Measurements from ENCODE around the gene IL13.

The IL13 gene

GRCh38 chr5:132673488-132673887 lies 15.5 kb downstream of the IL13 start:
- DNase-seq, result no peak

- DNase-seq, result no peak
Observed at GRCh38 chr5:132673939-132674630, 16.1 kb downstream of the IL13 start, which contains the start of gene IL4. IL4 (plus strand) TSS chr5:132673989; CDS start chr5:132674051, 62 bp downstream.

DNA sequence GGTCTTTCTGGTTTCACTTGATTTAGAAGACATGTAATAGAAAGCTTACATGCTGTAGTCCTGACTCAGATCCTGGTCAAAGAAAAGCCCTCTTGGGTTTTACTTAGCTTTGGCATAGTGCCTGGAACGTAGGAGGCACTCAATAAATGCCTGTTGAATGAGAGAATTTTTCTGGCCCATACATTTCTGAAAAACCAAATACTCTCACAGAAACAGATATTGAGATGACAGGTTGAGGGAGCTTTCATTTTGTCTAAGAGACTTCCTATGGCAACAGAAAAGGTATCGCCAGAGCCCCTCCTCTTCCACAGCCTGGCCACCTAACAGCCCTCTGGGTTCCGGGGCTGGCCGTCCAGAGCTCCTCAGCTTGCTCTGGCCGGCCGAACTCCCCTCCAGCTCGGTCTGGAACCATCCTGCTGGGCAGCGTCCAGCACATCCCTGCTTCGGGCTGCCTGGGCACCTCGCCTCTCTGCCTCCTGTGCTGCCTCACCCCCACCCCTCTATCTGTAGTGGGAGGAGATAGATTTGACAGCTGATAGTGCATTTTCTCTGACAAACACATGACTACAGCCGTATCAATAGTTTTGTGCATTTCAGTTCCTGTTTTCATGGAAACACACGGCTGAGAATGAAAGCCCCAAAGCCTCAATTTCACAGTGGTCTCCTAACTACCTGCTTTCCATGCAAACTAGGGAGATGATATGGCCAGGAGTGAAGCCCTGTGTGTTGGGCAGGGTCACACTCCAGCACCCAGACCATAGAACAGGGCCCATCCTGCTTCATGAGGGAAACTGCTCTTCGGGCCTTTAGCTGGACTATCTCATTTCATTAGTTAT lies 16.9 kb downstream of the IL13 start:
- DNase-seq, result no peak

DNA sequence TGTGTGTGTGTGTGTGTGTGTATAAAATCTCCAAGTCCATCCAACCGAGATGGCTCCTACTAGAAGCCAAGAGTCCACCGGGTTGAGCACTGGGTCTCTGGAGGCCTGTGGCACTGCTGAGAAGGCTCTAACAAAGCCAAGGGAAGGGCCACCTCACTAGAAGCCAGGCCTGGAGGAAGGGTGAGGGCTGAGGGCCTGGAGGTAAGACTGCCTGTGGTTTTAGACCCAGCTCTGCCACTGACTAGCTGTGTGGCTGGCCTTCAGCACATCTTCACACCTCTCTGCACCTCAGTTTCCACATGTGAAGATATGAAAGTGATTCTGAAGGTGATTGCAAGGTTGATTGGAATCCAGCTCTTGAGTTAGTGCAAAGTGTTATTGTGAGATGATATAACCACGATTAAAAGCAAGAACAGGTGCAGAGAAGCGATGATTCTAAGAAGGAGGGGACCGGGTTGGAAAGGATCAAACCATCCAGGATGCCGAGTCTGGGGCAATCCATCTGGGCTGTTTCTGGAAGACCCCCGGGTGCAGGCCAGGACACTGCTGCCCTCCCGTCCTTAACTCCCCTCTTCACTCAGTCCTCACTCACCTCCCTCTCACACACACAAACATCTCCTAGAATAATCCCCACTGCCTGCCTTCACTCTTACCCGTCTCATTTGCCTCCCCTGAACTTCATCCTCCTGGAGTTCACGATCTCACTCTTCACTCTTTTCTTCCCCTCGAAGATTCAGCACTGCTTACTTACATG lies 18.1 kb downstream of the IL13 start:
- no peak for DNase-seq

- DNase-seq, result no peak
Observed at GRCh38 chr5:132677191-132677590, 19.2 kb downstream of the IL13 start.

GRCh38 chr5:132677682-132678400 lies 19.9 kb downstream of the IL13 start:
- DNase-seq, result no peak

GRCh38 chr5:132678735-132679134 lies 20.8 kb downstream of the IL13 start:
- no peak for DNase-seq

DNA sequence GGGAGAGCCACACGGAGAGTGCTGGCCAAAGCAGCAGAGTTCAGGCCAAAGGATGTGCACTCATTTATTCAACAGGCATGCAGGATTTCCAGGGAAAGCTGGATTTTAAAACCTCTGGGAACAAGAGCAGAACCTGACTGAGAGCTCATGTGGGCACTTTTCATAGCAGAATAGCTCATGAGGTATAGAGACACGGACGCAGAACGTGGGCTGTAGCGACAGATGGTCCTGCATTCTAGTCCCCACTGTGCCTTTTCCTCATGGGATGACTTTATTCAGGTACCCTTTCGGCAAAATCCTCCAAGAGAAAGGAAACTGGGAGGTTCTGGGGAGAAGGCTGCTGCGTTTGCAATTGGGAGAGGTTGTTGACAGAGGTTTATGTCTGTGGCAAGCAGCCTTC lies 21.2 kb downstream of the IL13 start:
- no peak for DNase-seq

GRCh38 chr5:132679717-132680380 lies 21.9 kb downstream of the IL13 start:
- DNase-seq, result no peak

- no peak for DNase-seq
Observed at GRCh38 chr5:132680780-132681475, 23.0 kb downstream of the IL13 start.

DNA sequence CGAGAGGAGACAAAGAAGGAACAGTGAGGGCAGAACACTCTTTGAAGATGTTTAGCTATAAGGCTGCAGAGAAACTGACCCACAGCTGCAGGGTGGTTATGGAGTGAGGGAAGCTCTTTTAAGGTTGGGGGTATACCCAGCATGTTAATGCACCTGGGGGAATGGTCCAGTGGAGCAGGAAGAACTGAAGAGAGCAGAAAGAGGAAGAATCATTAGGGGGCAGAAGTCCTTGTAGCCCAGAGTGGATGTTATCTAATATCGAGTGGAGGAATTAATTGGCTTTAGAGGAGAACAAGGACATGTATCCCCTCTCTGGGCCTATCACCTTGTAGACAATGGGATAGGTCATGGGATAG lies 23.5 kb downstream of the IL13 start:
- no peak for DNase-seq

DNA sequence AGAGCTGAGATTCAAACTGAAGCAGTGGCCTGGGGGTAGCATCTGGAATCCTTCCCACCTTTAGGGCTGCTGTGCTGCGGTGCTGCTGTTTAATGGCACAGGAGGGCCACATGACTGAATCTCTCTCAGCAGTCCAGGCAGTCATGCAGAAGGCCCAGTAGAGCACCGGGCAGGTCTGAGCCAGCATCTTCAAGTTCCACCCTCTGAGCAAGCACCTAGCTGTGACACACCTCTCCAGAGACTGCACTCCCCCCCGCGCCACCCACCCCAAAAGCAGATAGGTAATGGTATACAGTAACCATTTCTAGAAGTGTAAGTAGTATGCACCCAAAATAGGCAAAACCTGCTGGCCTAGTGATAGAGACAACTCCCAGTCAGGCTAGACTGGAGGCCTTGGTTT lies 24.0 kb downstream of the IL13 start:
- DNase-seq, result no peak

DNA sequence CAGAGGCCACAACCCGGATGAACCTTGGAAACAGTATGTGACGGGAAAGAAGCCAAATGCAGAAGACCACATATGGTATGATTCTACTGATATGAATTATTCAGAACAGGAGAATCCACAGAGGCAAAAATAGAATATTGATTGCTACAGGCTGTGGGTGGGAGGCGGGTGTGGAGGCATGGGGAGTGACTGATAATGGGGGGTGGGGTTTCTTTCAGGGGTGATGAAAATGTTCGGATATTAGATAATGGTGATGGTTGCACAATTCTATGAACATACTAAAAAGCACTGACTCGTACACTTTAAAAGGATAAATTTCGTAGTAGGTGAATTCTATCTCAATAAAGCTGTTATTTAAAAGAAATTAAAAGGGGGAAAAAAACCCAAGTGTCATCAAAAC lies 26.5 kb downstream of the IL13 start:
- DNase-seq, result no peak

DNA sequence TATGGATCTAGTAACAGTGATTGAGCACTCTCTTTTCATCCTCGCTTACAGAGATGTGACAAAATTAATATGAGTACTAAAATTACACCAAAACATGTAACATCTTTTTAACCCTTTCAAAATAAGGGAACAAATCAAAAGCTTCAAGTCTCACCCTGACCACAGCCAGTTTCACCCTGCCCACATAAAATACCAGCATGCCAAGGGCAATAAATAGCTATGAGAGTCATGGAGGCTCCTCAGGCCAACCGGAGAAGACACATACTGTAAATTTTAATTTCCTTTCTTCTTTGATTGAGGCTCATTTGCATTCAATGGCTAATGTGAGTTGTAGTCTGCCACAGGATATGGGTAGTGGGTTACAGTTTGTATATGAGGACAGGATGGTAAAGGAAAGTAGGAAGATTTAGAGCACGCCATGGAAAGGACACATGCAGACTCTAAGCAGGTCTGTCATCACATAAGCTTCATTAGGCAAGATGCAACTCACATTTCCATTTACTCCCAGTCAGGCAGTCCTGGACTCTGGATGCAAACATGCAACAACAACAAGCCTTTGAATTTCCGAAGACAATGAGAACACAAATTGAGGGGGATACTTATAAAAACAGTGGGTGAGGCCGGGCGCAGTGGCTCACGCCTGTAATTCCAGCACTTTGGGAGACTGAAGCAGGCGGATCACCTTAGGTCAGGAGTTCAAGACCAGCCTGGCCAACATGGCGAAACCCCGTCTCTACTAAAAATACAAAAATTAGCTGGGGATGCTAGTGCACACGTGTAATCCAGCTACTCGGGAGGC lies 27.1 kb downstream of the IL13 start:
- DNase-seq, result no peak

GRCh38 chr5:132686193-132686592 lies 28.2 kb downstream of the IL13 start:
- no peak for DNase-seq

- no peak for DNase-seq
Observed at GRCh38 chr5:132687995-132688394, 30.0 kb downstream of the IL13 start.

DNA sequence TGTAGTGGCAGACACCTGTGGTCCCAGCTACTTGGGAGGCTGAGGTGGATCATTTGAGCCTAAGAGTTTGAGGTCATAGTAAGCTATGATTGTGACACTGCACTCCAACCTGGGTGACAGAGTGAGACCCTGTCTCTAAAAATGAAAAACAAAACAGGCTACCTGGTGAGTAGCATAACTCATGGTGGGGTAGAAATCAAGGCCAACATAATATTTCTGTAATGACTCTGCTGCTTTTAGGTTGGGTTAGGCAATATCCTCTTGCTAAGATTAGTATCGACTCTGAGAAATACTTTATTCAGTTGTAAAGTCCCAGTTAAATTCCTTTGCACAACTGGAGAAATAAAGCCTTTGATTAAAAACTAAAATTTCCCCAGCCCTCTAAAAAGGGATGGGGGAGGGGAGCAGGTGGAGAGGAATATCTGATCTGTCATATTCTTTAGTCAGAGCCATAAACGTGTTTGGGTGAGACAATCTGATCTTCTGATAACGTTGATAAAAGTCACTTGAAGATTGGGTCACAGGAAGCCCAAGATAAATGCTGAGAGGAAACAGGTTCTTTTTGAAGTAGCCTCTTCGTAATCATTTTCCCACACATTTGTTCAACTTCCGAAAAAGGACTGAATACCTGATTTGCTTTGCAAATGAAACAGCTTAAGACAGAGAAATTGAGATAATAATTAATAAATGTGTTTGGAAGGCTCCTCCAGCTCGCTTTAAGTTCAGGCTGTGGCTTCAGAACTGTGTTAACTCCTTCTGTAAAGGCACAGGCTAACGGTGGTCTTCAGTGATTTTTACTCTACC lies 30.8 kb downstream of the IL13 start:
- no peak for DNase-seq

DNA sequence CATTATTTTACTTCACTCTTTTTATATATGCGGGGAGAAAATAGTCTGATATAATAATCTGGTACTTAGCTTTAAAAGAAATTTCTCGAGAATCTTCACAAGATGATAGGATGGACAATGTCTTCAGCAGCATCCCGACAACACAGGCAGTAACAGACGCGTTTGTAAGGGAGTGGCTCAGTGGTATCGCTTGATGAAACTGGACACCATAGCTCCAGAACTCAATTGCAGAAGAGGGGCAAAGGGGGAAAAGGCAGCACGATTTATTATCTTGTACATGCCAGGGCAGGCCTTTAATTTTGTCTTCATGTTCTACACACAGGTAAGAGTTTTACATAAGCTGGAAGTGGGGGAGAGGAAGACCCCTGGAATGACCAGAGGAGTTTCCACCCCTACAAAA lies 31.5 kb downstream of the IL13 start:
- DNase-seq, result no peak

- no peak for DNase-seq
Observed at GRCh38 chr5:132690156-132690555, 32.2 kb downstream of the IL13 start.
